GM10266 (cell line): ENCODE results near the gene KMO.
A peak's percentile ranks its signal among the peaks of the same experiment; 100 is the strongest.

Source experiments
- DNase-seq: peaks from one replicate; pipeline ENCODE4 v3.0.0; 2012; ENCODE audit errors: extremely low spot score
- CTCF ChIP-seq: IDR thresholded peaks from 2 replicates; pipeline ENCODE4 v1.5.1; 2012; ENCODE audit warnings: mild to moderate bottlenecking, low read depth; ENCODE audit not compliant: control insufficient read depth, insufficient read depth; ENCODE audit errors: missing control alignments

KMO gene

GRCh38 chr1:241503444-241503843 lies 28.7 kb upstream of the KMO start:
- no peak for DNase-seq
- no peak for TF ChIP-seq CTCF

GRCh38 chr1:241507189-241507863 lies 24.9 kb upstream of the KMO start:
- no peak for DNase-seq
- TF ChIP-seq CTCF, result no peak

GRCh38 chr1:241513378-241513777 lies 18.8 kb upstream of the KMO start:
- TF ChIP-seq CTCF, result no peak
- DNase-seq, result no peak

- DNase-seq, result peak; percentile 5
- no peak for TF ChIP-seq CTCF
These were observed 13.5 kb upstream of the KMO start for GRCh38 chr1:241518476-241519307.

- no peak for TF ChIP-seq CTCF
- peak; percentile 88 for DNase-seq
These were observed 12.7 kb upstream of the KMO start, which contains the start of gene FH for GRCh38 chr1:241519308-241520079. Gene FH (minus strand): TSS chr1:241519755. CDS start chr1:241519722, 33 bp downstream.

- TF ChIP-seq CTCF, result no peak
These were observed 12.1 kb upstream of the KMO start for GRCh38 chr1:241520080-241520465.

More at GRCh38 chr1:241520080-241520465, 12.1 kb upstream of the KMO start:
- DNase-seq, result no peak
